Bladder microvascular endothelial cell (primary cell): ENCODE results near the gene PTPN20. TPM values are rescaled to one million over a fixed set of nuclear protein-coding genes. Genes with fewer than 3 reads are reported as not detected.

Source experiments
- total RNA-seq: library from RNA; depleted of rRNA; stranded (reverse); fragments of >200 nt; gene quantifications from 2 replicates; pipeline ENCODE4 v1.2.3, GENCODE V29; 2014

Gene PTPN20, protein sequence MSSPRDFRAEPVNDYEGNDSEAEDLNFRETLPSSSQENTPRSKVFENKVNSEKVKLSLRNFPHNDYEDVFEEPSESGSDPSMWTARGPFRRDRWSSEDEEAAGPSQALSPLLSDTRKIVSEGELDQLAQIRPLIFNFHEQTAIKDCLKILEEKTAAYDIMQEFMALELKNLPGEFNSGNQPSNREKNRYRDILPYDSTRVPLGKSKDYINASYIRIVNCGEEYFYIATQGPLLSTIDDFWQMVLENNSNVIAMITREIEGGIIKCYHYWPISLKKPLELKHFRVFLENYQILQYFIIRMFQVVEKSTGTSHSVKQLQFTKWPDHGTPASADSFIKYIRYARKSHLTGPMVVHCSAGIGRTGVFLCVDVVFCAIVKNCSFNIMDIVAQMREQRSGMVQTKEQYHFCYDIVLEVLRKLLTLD
- total RNA-seq = 0.44 and 0.49 TPM in 2 replicates

DNA sequence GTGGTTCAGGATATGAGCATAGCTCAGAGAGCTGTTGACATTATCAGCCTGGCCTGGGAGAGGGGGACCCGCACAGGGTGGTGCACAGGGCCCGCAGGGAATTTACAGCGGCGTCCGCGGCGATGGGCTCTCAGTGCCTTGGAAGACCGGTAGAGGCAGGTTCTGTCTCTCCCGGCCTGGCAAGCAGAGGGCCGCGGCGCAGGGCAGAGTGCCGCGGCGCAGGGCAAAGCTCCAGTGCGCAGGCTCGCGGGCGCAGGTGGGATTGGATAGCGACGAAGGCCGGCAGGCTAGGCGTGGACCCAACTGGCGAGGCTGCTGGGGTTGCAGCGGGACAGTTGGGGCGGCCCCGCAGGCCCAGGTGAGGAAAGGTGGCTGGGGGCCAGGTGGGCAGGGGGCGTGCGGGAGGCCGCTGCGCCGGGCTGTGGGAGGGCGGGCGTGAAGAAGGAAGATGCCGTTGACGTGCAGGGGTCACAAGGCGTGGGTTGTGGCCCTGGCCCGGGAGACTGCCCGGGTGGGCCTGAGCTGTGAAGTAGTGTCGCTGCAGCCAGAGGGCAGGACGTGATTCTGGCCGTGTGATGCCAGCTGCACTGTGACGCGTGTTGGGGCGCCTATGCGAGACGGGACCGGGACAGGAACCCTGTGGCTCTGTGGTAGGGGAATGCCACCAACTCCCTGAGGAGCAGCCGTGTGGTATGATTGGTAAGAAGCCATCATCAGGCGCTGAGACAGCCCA lies at the start of gene PTPN20:
Gene PTPN20 (plus strand): TSS at position 285 of the 733 bp plus-strand sequence. CDS start 21,072 bp downstream, outside the sequence.

